ENCODE measurements around the gene LRRC10B.

LRRC10B gene

DNA sequence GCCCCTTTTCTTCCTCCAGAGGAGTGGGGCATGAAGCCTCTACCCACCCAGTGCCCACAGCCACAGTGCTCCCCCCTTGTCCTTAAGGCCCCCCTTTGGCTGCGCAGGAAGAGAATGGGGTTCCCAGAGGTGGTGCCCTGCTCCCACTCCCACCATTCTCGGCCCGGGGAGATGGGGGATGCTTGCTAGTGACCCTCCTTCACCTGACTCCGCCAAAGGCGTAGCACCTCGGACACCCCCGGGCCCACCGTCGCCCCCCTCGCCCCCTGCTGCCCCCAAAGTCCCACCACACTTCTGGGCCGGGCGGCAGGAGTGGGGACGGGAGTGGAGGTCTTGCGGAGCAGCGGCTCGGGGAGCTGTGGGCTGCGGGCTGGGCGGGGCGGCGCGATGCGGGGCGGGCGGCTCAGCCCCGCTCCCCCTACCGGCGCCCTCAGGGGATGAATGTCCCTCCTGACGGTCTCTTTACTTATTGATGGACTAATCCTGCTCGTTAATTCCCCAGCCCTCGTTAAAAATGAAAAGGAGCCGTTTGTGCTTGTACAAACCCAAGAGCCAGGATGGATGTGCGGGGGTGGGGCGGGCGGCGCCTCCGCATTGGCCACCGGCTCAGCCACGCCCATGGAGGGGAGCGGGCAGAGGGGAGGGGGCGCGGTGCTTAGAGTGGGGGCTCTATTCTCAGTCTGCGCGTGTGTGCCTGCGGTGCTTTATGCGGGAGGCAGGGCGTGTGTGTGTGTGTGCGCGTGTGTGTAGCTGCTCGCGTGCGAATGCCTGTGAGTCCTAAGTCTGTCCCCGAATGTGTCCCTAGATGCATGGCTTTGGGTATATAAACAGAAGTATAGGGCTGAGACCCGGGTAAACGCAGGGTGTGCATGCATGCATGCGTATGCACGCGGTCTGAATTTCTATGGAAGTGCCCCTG is 46.8 kb downstream of the LRRC10B start:
- Histone ChIP-seq H3K27me3 (ENCODE audit: low read depth, low read length) (peaks cover 43% of the 10 kb centered on the region), H3K4me3 (ENCODE audit: low read length) (no peak overlapping the region), H3K4me2 (ENCODE audit: low read length) (no peak overlapping the region), H3K4me1 (ENCODE audit: low read length) (peaks cover 2% of the 10 kb centered on the region; the same call in 1 of the 2 replicates), H3K27ac (ENCODE audit: low read length) (no peak overlapping the region), H2AFZ (ENCODE audit: low read depth, low read length) (no peak overlapping the region), H3K36me3 (replicated peaks; ENCODE audit: low read depth, low read length) (no peaks in the 10 kb centered on the region), H4K20me1 (ENCODE audit: insufficient read depth, low read length) (0 out of 2 replicates have a peak, but pooled peaks cover 9% of the 10 kb centered on the region), H3K9me3 (ENCODE audit: insufficient read depth, low read length) (no peaks in the 10 kb centered on the region), H3K79me2 (ENCODE audit: low read length) (no peaks in the 10 kb centered on the region), H3K9ac (ENCODE audit: low read length) (no peak overlapping the region)
- TF ChIP-seq, protein P1, sequence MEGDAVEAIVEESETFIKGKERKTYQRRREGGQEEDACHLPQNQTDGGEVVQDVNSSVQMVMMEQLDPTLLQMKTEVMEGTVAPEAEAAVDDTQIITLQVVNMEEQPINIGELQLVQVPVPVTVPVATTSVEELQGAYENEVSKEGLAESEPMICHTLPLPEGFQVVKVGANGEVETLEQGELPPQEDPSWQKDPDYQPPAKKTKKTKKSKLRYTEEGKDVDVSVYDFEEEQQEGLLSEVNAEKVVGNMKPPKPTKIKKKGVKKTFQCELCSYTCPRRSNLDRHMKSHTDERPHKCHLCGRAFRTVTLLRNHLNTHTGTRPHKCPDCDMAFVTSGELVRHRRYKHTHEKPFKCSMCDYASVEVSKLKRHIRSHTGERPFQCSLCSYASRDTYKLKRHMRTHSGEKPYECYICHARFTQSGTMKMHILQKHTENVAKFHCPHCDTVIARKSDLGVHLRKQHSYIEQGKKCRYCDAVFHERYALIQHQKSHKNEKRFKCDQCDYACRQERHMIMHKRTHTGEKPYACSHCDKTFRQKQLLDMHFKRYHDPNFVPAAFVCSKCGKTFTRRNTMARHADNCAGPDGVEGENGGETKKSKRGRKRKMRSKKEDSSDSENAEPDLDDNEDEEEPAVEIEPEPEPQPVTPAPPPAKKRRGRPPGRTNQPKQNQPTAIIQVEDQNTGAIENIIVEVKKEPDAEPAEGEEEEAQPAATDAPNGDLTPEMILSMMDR (IDR thresholded peaks at IDR 0.05; ENCODE audit: low read depth, low read length), result no peak
- TF ChIP-seq EZH2phosphoT487 (IDR thresholded peaks at IDR 0.05; ENCODE audit: low read depth), result no peak

DNA sequence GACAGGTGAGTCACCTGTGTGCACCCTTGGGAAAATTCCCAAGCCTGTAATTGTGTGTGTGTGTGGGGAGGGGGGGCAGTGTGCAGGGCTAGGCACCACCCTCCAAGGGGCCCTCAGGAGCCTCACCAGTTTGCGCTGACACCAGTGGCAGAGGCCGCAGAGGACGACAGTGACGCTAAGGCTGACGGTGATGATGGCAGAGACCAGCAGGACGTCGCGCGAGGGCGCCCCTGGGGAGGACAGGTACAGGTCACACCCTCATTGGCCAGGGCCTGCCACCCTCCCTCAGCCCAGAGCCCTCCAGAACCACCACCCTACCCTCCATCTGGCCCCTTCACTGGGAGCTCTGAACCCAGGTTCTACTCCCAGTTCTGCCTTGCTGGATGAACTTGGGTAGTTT is 47.4 kb downstream of the LRRC10B start:
- Histone ChIP-seq H3K27me3 (ENCODE audit: low read depth, low read length) (peaks cover 50% of the 10 kb centered on the region), H3K4me1 (ENCODE audit: low read length) (peaks cover 2% of the 10 kb centered on the region; the same call in 1 of the 2 replicates), H3K79me2 (ENCODE audit: low read length) (no peaks in the 10 kb centered on the region), H3K27ac (ENCODE audit: low read length) (no peak overlapping the region), H3K36me3 (replicated peaks; ENCODE audit: low read depth, low read length) (no peaks in the 10 kb centered on the region), H2AFZ (ENCODE audit: low read depth, low read length) (no peak overlapping the region), H3K4me3 (ENCODE audit: low read length) (no peak overlapping the region), H3K4me2 (ENCODE audit: low read length) (no peak overlapping the region), H3K9ac (ENCODE audit: low read length) (no peak overlapping the region), H3K9me3 (ENCODE audit: insufficient read depth, low read length) (no peaks in the 10 kb centered on the region), H4K20me1 (ENCODE audit: insufficient read depth, low read length) (0 out of 2 replicates have a peak, but pooled peaks cover 9% of the 10 kb centered on the region)
- TF ChIP-seq, protein P1 (IDR thresholded peaks at IDR 0.05; ENCODE audit: low read depth, low read length), result no peak
- no peak for TF ChIP-seq EZH2phosphoT487 (IDR thresholded peaks at IDR 0.05; ENCODE audit: low read depth)

DNA sequence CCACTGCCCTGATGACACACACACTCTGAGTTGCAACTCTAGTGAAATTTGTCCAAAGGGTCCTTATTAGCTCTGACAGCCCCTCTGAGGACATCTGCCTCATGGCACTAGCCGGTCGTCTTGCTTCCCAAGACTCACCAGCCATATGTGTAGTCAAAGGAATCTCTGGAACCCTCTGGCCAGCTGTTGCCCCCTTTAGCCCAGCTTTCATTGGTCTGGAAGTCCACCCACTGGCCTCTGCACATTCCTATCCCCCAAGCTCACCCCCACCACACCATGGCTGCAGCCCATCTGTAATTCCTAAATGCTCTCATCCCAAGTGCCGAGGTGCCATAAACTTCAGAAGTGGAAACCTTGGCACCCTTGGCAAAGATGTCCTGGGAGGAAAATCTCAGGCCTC is 48.1 kb downstream of the LRRC10B start:
- H3K4me1 ChIP-seq (ENCODE audit: low read length), result no peaks in the 10 kb centered on the region
- TF ChIP-seq, protein P1 (IDR thresholded peaks at IDR 0.05; ENCODE audit: low read depth, low read length), result no peak
- TF ChIP-seq EZH2phosphoT487 (IDR thresholded peaks at IDR 0.05; ENCODE audit: low read depth), result no peak
- no peak overlapping the region for H3K9ac ChIP-seq (ENCODE audit: low read length)
- no peak overlapping the region for H3K4me3 ChIP-seq (ENCODE audit: low read length)
- no peak overlapping the region for H3K4me2 ChIP-seq (ENCODE audit: low read length)
- H3K79me2 ChIP-seq (ENCODE audit: low read length), result no peaks in the 10 kb centered on the region
- H3K36me3 ChIP-seq (replicated peaks; ENCODE audit: low read depth, low read length), result no peaks in the 10 kb centered on the region
- H4K20me1 ChIP-seq (ENCODE audit: insufficient read depth, low read length), result 0 out of 2 replicates have a peak, but pooled peaks cover 9% of the 10 kb centered on the region
- H3K27ac ChIP-seq (ENCODE audit: low read length), result no peak overlapping the region
- H2AFZ ChIP-seq (ENCODE audit: low read depth, low read length), result no peak overlapping the region
- H3K27me3 ChIP-seq (ENCODE audit: low read depth, low read length), result peaks cover 55% of the 10 kb centered on the region
- H3K9me3 ChIP-seq (ENCODE audit: insufficient read depth, low read length), result no peaks in the 10 kb centered on the region

All from OCI-LY3 (cell line).